WI38 (cell line): Measurements from ENCODE around the gene NEK5.
"Not testable (repeated sequence)": the region's sequence is repeated elsewhere in the genome, so short reads cannot be mapped to it uniquely, and the experiment has no call there.

ENCODE experiments used
- H3K4me3 ChIP-seq: 2 replicates; pipeline ENCODE4 v1.5.1; 2011; ENCODE audit warnings: low read depth, mild to moderate bottlenecking, control low read depth, low read length
- CTCF ChIP-seq: IDR thresholded peaks from 2 replicates; pipeline ENCODE4 v1.5.1; 2012; ENCODE audit warnings: low read depth, mild to moderate bottlenecking, control low read depth, low read length

Gene NEK5

GRCh38 chr13:52091473-52091872 is 37.4 kb downstream of the NEK5 start:
- no peak overlapping the region for H3K4me3 ChIP-seq
- TF ChIP-seq CTCF = no peak

GRCh38 chr13:52085421-52085820 is 43.5 kb downstream of the NEK5 start:
- no peak overlapping the region for H3K4me3 ChIP-seq
- no peak for TF ChIP-seq CTCF

GRCh38 chr13:52084981-52085380 is 43.9 kb downstream of the NEK5 start:
- not testable (repeated sequence) for H3K4me3 ChIP-seq

GRCh38 chr13:52082601-52083000 is 46.3 kb downstream of the NEK5 start:
- no peak overlapping the region for H3K4me3 ChIP-seq
- TF ChIP-seq CTCF = no peak

- not testable (repeated sequence) for H3K4me3 ChIP-seq
Observed at GRCh38 chr13:52079891-52080290, 49.0 kb downstream of the NEK5 start.

- no peak overlapping the region for H3K4me3 ChIP-seq
- TF ChIP-seq CTCF = no peak
Observed at GRCh38 chr13:52070929-52071523, 57.8 kb downstream of the NEK5 start.

- no peak overlapping the region for H3K4me3 ChIP-seq
- TF ChIP-seq CTCF = no peak
Observed at GRCh38 chr13:52067237-52067636, 61.6 kb downstream of the NEK5 start.

- no peak overlapping the region for H3K4me3 ChIP-seq
- TF ChIP-seq CTCF = no peak
Observed at GRCh38 chr13:52061587-52061986, 67.3 kb downstream of the NEK5 start.

- H3K4me3 ChIP-seq = not testable (repeated sequence)
Observed at GRCh38 chr13:52061064-52061463, 67.8 kb downstream of the NEK5 start.
